ENCODE data around the gene MRPL18. TPM values are rescaled to one million over a fixed set of nuclear protein-coding genes. Genes with fewer than 3 reads are reported as not detected.

The MRPL18 gene
- polyA plus RNA-seq, 12 donors = 54.5 to 74.2 (median 66.3) TPM; not detected in 1

DNA sequence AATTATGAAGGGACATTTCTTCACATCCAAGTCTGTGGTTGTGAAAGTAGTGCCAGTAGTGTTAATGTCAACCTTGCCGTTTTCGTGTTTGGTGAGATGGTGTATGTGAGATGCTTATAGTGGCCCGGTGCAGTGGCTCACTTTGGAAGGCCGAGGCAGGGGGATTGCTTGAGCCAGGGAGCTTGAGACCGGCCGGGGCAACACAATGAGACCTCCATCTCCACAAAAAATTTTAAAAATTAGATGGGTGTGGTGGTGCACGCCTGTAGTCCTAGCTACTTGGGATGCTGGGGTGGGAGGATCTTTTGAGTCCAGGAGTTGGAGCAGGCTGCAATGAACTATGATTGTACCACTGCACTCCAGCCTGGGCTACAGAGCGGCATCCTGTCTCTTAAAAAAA is 47.2 kb downstream of the MRPL18 start:
- DNase-seq = no peak

DNA sequence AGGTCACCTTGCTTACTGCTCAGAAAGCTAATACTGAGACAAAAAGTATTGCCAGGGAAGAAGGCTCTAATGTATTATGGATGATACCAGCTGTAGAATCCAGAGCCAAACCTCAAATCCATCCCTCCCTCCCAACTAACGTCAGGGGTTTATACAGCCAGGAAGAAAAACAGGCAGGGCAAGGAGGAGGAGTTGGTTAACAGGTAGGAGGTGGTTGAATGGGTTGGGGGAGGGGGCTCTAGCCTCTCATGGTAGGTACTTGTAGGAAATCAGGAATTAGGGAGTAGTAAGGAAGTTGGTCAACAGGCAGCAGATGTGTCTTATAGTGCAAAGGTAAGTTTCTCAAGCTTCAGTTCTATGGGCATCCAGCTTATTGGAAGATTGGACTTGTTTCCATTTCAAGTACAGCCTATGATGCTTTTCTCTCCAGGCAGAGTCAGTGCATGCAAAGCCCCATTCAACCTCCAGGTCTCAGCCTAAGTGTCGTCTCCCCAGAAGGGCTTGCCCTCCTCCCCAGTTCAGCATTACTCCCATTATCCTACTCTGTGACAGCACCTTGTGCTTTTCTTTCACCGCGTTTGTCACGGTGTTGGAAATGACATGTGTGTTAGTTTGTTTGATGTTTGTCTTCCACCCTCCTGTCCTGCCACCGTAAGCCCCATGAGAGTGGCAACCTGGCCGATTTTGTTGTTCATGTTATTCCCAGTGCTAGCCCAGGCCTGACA is 47.9 kb downstream of the MRPL18 start:
- DNase-seq = no peak

DNA sequence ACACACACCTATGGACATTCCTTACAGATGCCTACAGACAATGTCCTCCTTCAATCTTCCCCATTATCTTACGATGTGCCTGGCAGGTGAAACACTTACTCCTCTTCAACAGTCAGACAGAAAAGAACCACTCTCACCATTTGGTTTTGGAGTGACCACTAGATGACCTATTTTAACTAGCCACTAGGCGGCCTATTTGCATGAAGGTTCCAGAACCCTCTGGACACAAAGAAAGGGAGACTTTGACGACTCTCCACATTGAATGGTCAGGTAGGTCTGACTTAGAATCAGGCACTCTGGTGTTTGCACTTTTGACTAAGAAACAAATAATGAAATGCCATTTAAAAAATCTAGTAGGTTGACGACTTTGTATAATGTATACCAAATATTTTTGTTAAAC is 51.8 kb downstream of the MRPL18 start:
- DNase-seq = no peak

DNA sequence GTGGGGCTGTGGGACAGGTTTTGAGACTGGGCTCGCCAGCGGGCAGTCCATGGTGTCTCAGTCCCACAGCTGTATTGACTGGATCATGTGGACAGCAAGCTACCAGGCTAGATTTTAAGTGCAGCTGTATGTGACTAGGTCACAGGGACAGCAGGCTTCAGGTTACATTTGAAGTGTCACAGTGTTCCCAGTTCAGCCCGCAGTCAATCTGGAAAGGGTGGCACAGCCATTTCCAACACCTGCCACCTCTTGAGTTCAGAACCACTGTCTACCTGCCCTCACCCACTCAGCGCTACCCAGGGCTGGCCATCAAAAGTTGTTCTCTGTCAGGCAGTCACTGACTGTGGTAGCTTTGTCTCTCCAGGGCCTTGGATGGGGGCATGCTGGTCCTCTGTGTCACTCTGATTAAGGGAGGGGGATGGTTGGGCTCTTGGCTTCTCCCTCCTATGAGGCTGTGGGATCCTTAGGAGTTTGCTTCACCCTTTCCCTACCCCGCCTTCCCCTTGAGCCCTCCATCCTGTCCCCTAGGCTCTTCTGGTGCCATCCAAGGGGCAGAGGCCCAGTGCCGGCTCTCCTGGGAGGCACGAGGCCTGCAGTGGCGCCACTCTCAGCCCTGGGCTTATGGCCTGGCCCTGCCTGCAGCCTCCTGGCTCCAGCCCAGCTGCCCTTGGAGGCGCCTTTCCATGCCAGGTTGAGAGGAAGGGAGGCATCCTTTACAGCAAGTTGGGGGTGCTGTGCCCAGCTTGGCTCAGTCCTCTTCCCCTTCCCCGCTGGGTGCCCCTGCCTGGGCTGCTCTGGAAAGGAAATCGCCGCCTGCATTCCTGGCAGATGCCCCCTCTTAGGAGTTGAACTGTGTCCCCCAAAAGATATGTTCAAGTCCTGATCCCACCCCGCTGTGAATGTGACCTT is 54.7 kb downstream of the MRPL18 start:
- no peak for DNase-seq

Other genes starting within 250 kb of the MRPL18 start
- 100 to 1,000 TPM in 5 of 12 donors, 10 to 100 TPM in 6, not detected in 1; 66.3 to 109 (median 97.4) TPM for gene SOD2, start 97.2 kb upstream of the MRPL18 start, polyA plus RNA-seq (ENCODE audit: insufficient read length in 12 of 12)
- gene WTAP, start 63.0 kb upstream of the MRPL18 start, polyA plus RNA-seq (ENCODE audit: insufficient read length in 12 of 12) = 100 to 1,000 TPM in 2 of 12 donors, 10 to 100 TPM in 10; 63.0 to 348 (median 84.9) TPM
- 10 to 100 TPM in 10 of 12 donors, 1 to 10 TPM in 1, not detected in 1; 7.8 to 30.6 (median 19.7) TPM for gene ACAT2, start 28.4 kb upstream of the MRPL18 start, polyA plus RNA-seq (ENCODE audit: insufficient read length in 12 of 12)
- gene TCP1, start 865 bp upstream of the MRPL18 start, polyA plus RNA-seq (ENCODE audit: insufficient read length in 12 of 12) = 100 to 1,000 TPM in 11 of 12 donors, not detected in 1; 122 to 231 (median 218) TPM
- gene PNLDC1, start 9.8 kb downstream of the MRPL18 start, polyA plus RNA-seq (ENCODE audit: insufficient read length in 12 of 12) = under 1 TPM in 8 of 12 donors, not detected in 4; 0.13 to 0.54 (median 0.22) TPM
- 1 to 10 TPM in 1 of 12 donors, under 1 TPM in 9, not detected in 2; 0.11 to 1.1 (median 0.30) TPM for gene MAS1, start 100.5 kb downstream of the MRPL18 start, polyA plus RNA-seq (ENCODE audit: insufficient read length in 12 of 12)
- gene IGF2R, start 178.6 kb downstream of the MRPL18 start, polyA plus RNA-seq (ENCODE audit: insufficient read length in 12 of 12) = 100 to 1,000 TPM in 9 of 12 donors, 10 to 100 TPM in 2, not detected in 1; 74.0 to 149 (median 125) TPM